ENCODE data around the gene EPHB1. TPM values are rescaled to one million over a fixed set of nuclear protein-coding genes. Genes with fewer than 3 reads are reported as not detected.

The EPHB1 gene
- total RNA-seq, 1 donor: 1.3 TPM

GRCh38 chr3:135085652-135086436 lies 290.8 kb downstream of the EPHB1 start:
- DNase-seq (ENCODE audit: low read depth): no peak
- no peak overlapping the region for H3K4me3 ChIP-seq (ENCODE audit: low read depth, low read length)
- no peak for TF ChIP-seq CTCF (IDR thresholded peaks at IDR 0.05; ENCODE audit: insufficient read depth, low read depth, low read length)

- DNase-seq (ENCODE audit: low read depth): no peak
- H3K4me3 ChIP-seq (ENCODE audit: low read depth, low read length): no peak overlapping the region
- TF ChIP-seq CTCF (IDR thresholded peaks at IDR 0.05; ENCODE audit: insufficient read depth, low read depth, low read length): no peak
Measured at GRCh38 chr3:135087782-135088181, 292.7 kb downstream of the EPHB1 start.

GRCh38 chr3:135089451-135089850 lies 294.4 kb downstream of the EPHB1 start:
- no peak for DNase-seq (ENCODE audit: low read depth)
- TF ChIP-seq CTCF (IDR thresholded peaks at IDR 0.05; ENCODE audit: insufficient read depth, low read depth, low read length): no peak

GRCh38 chr3:135090020-135090717 lies 295.1 kb downstream of the EPHB1 start:
- TF ChIP-seq CTCF (IDR thresholded peaks at IDR 0.05; ENCODE audit: insufficient read depth, low read depth, low read length): no peak
- no peak for DNase-seq (ENCODE audit: low read depth)
- H3K4me3 ChIP-seq (ENCODE audit: low read depth, low read length): no peak overlapping the region

More at GRCh38 chr3:135089451-135089850, 294.4 kb downstream of the EPHB1 start:
- H3K4me3 ChIP-seq (ENCODE audit: low read depth, low read length): no peak overlapping the region

- H3K4me3 ChIP-seq (ENCODE audit: low read depth, low read length): no peak overlapping the region
- no peak for TF ChIP-seq CTCF (IDR thresholded peaks at IDR 0.05; ENCODE audit: insufficient read depth, low read depth, low read length)
- DNase-seq (ENCODE audit: low read depth): no peak
Measured at GRCh38 chr3:135091946-135092345, 296.9 kb downstream of the EPHB1 start.

GRCh38 chr3:135093121-135093520 lies 298.1 kb downstream of the EPHB1 start:
- no peak overlapping the region for H3K4me3 ChIP-seq (ENCODE audit: low read depth, low read length)
- no peak for DNase-seq (ENCODE audit: low read depth)
- TF ChIP-seq CTCF (IDR thresholded peaks at IDR 0.05; ENCODE audit: insufficient read depth, low read depth, low read length): no peak
